ENCODE results near the gene TRAF7. TPM values are rescaled to one million over a fixed set of nuclear protein-coding genes. Genes with fewer than 3 reads are reported as not detected.

TRAF7 gene
- total and polyA plus RNA-seq, 2 of the 13 experiments (the other 11 are each of a cell fraction or from before 2014, with no cell fraction given): 47.9 to 65.6 TPM

- no peak for TF ChIP-seq GTF2F1 (IDR thresholded peaks at IDR 0.05; ENCODE audit: low read length)
- TF ChIP-seq DBP (CRISPR knock-in tag; IDR thresholded peaks at IDR 0.05; ENCODE audit: not compliant biosample characterization): no peak
- no peak; the same call in 1 of the 2 replicates for TF ChIP-seq IRF9 (CRISPR knock-in tag; IDR thresholded peaks at IDR 0.05; ENCODE audit: borderline replicate concordance)
- TF ChIP-seq NFE2 (CRISPR knock-in tag; IDR thresholded peaks at IDR 0.05): no peak
- no peak for TF ChIP-seq ZNF572 (CRISPR knock-in tag; IDR thresholded peaks at IDR 0.05)
- TF ChIP-seq IKZF1 (IDR thresholded peaks at IDR 0.05): no peak
- TF ChIP-seq NFRKB (IDR thresholded peaks at IDR 0.05): no peak
- no peak for TF ChIP-seq ZNF720 (CRISPR knock-in tag; IDR thresholded peaks at IDR 0.05)
- TF ChIP-seq ERF (CRISPR knock-in tag; IDR thresholded peaks at IDR 0.05): peak; percentile 52; the same call in 1 of the 2 replicates
- no peak for TF ChIP-seq NFIB (CRISPR knock-in tag; IDR thresholded peaks at IDR 0.05; ENCODE audit: borderline replicate concordance)
- no peak for TF ChIP-seq ISX (CRISPR knock-in tag; conservative IDR thresholded peaks at IDR 0.05)
- TF ChIP-seq SIN3B (IDR thresholded peaks at IDR 0.05; ENCODE audit: low read length): no peak
- no peak for TF ChIP-seq EHMT2 (IDR thresholded peaks at IDR 0.05; ENCODE audit: borderline replicate concordance, low read depth, low read length)
- no peak for TF ChIP-seq CEBPB (IDR thresholded peaks at IDR 0.05; ENCODE audit: borderline replicate concordance, low read depth, low read length)
- TF ChIP-seq THYN1 (CRISPR knock-in tag; IDR thresholded peaks at IDR 0.05; ENCODE audit: borderline replicate concordance, low read depth): no peak
- TF ChIP-seq ZNF768 (CRISPR knock-in tag; IDR thresholded peaks at IDR 0.05): 0 out of 2 replicates have a peak, but pooled peaks have one; percentile 41
- TF ChIP-seq ZNF432 (CRISPR knock-in tag; IDR thresholded peaks at IDR 0.05; ENCODE audit: borderline replicate concordance): no peak
- TF ChIP-seq ZNF616 (CRISPR knock-in tag; IDR thresholded peaks at IDR 0.05; ENCODE audit: low read depth): no peak
- no peak; the same call in 1 of the 2 replicates for TF ChIP-seq SAP130 (CRISPR knock-in tag; IDR thresholded peaks at IDR 0.05; ENCODE audit: low read depth)
- no peak for TF ChIP-seq MED13 (CRISPR knock-in tag; IDR thresholded peaks at IDR 0.05)
- TF ChIP-seq POLR2AphosphoS2 (IDR thresholded peaks at IDR 0.05; ENCODE audit: low read depth, low read length): no peak
- TF ChIP-seq ELF4 (CRISPR knock-in tag; IDR thresholded peaks at IDR 0.05; ENCODE audit: borderline replicate concordance): no peak
- TF ChIP-seq DMAP1 (CRISPR knock-in tag; IDR thresholded peaks at IDR 0.05): peak; percentile 70; the same call in 1 of the 2 replicates
- TF ChIP-seq SMAD9 (CRISPR knock-in tag; IDR thresholded peaks at IDR 0.05): no peak
- 0 out of 2 replicates have a peak, but pooled peaks have one; percentile 6 for TF ChIP-seq ZNF263 (CRISPR knock-in tag; IDR thresholded peaks at IDR 0.05)
- no peak for TF ChIP-seq ELF1 (CRISPR knock-in tag; IDR thresholded peaks at IDR 0.05)
- TF ChIP-seq CHD2 (IDR thresholded peaks at IDR 0.05; ENCODE audit: low read depth, low read length): no peak
- no peak for TF ChIP-seq ZFAT (CRISPR knock-in tag; conservative IDR thresholded peaks at IDR 0.05)
- no peak for TF ChIP-seq HOXA5 (CRISPR knock-in tag; IDR thresholded peaks at IDR 0.05)
- no peak for TF ChIP-seq HDAC6 (IDR thresholded peaks at IDR 0.05; ENCODE audit: low read depth, low read length)
- no peak for TF ChIP-seq POGZ (CRISPR knock-in tag; IDR thresholded peaks at IDR 0.05)
- peak; percentile 27; the same call in 1 of the 2 replicates for TF ChIP-seq PHF21A (CRISPR knock-in tag; IDR thresholded peaks at IDR 0.05)
- TF ChIP-seq ISL2 (CRISPR knock-in tag; IDR thresholded peaks at IDR 0.05): 0 out of 2 replicates have a peak, but pooled peaks have one; percentile 20
- no peak for TF ChIP-seq ZSCAN20 (CRISPR knock-in tag; IDR thresholded peaks at IDR 0.05; ENCODE audit: borderline replicate concordance)
Measured at GRCh38 chr16:2163211-2163881, 7.8 kb downstream of the TRAF7 start (continued).
